SU-DHL-6 (cell line): ENCODE data around the gene VPS51.

Source experiments
- CTCF ChIP-seq: fragments of 200-600 bp; sonication (generic); IDR thresholded peaks from one replicate; pipeline ENCODE4 v1.5.1; 2017; ENCODE audit warnings: antibody characterized with exemption, mild to moderate bottlenecking, low read length, moderate library complexity; ENCODE audit not compliant: insufficient read depth, poor library complexity, severe bottlenecking
- EZH2phosphoT487 ChIP-seq: fragments of 200-600 bp; sonication (generic), shearing (Covaris generic); conservative IDR thresholded peaks from 2 replicates; pipeline ENCODE4 v1.6.1; 2018; ENCODE audit warnings: mild to moderate bottlenecking, antibody characterized with exemption, low read length, moderate library complexity, mixed read lengths

GRCh38 chr11:65095974-65096806, at the start of gene VPS51:
- no peak for TF ChIP-seq CTCF
- no peak for TF ChIP-seq EZH2phosphoT487
